HG03280 (cell line): ENCODE measurements around the gene TFIP11.

Experiments used
- ATAC-seq: cut with Tn5 transposase; IDR thresholded peaks from one replicate; pipeline ENCODE4 v1.9.1; 2021; ENCODE audit warnings: mild to moderate bottlenecking, moderate library complexity; ENCODE audit not compliant: unreplicated experiment

Gene TFIP11

DNA sequence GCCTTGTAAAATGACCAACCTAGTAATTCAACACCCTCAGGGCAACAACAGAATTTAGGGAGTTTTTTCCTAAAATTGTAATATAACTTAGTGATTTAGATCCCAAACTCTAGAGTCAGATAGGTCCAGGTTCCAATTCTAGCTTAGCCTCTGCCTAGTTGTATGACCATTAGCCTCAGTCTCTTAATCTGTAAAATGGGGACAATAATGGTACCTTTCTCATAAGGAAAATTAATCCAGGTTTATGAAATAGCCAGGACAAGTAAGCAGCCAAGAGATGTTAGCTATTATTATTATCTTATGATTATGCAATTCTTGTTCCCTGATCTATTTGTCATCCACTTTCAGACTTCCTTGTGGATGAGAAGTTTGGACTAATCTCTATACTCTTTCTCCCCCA is 4.1 kb downstream of the TFIP11 start:
- ATAC-seq: no peak

DNA sequence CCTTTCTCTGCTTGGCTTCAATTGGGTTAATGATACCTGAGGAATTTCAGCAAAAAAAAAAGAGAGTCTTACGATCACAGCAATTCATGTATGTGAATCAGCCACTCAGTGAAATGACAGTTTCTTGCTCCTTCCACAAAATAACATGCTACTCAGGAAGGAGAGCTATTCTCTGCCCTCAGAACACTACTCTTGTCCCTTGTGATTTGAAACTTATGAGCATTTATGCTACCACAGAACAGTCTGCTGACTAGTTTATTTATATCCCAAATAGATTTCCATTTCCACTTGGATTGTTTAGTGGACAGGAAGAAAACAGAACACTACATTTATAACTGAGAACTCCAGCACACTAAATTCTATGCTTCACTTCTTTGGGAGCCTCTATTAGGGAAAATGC is 8.5 kb downstream of the TFIP11 start:
- ATAC-seq: no peak

DNA sequence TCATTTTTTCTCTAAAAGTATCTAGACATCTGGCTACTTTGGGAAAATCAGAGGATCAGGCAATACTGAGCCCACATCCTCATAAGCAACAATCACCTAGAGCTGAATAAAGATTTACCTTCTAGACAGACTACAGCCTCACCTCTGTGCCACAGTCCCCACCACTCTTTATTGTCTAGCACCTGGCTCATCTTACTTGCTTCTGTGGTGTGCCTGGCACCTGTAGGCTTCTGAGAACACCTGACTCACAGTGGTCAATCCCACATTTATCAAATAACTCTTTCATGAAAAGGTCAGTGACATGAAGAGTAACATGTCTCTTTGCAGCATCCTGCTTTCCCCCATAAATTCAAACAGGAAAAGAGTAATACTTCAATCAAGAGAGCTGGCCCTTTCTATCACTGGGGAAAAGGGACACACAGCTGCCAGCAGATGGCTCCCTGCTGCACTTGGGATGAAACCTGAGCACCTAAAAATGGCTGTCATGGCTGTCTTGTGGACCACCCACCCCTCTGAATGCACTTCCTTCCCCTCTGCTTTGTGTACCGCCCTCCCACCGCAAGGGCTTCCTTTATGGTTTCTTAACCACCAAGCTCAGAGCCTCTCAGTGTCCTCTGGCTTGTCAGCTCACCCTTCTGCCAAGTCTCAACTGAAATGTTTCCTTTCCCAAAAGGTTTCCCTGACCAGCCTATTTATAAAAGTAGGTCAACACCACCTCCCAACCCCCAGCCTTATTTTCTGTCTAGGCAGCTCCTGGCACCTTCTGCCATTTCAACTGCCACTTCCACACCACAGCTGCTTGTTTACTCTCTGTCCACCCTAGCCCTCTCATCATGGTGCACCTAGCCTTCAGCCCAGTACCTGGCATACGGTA is 9.3 kb downstream of the TFIP11 start:
- ATAC-seq: no peak

DNA sequence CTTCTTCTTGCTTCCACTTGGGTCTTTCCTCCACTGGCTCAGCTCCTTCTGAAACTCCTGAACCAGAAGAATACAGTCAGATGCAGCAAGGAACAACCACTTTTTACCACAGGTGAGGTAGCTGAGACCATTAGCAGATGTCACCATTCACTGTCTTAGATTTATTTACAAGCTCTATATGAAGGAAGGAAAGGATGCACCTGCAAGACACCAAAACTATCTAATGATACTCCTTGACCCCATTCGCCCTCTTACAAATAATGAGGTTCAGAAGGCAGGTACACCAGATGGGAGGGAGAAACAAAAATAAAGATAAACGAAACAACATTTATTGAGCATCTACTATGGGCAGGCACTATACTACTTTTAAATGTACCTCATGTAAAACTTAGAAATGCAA is 10.3 kb downstream of the TFIP11 start:
- ATAC-seq: no peak

DNA sequence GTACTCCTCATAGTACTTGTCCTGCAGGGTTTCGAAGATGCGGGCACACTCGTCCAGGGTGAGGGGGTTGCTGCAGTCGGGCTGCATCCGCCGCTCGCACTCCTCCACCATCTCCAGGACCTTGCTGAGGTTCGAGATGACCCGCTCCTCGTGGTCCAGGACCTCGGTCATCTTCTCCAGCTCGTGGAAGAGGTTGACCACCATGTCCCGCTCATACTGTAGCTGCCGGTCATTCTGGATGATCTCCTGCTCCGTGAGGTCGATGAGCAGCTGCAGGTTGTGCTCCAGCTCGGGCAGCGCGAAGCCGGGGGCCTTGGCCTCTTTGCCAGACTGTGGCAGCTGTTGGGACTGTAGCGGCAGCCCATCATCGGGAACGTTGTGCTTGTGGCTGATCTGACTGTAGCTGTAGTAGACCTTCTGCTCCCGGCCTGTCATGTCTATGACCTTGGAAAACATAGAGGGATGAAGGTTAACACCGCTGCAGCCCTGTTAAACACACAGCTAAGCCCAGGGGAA is 13.0 kb downstream of the TFIP11 start:
- ATAC-seq: no peak

DNA sequence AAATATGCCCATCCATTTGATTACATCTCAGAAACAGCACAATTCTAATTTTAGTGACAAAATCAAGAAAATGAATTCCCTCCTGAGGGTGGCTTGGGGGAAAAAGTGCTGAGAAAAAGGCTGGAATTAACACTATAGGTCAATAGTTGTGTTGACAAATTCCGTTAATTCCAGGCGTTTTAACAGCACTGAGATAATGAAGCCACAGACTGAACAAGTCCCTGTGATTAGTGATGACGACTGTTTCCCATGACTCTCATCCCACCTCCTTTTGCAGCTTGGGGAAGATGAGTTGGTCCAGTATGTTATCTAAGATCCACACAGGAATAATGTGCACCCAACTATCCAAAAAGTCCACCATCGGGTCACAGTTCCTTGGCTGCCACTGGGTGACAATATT is 15.8 kb downstream of the TFIP11 start:
- no peak for ATAC-seq

DNA sequence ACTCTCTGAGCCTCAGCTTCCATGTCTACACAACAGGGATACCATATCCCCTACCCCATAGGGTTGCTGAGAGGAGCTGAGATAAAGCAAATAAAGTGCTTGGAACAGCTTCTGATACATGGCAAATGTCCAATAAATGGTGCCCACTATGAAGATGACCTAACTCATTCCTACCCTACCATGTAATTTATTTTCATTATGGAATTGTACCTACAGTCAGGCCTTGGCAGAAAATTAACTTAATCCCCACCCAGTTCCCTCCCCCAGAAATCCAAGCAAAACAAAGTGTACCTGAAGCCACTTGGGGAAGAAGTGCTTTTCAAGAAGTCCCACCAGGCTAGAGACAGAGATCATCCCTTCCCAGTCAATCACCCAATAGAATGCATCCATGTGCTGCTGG is 17.8 kb downstream of the TFIP11 start:
- ATAC-seq: no peak

DNA sequence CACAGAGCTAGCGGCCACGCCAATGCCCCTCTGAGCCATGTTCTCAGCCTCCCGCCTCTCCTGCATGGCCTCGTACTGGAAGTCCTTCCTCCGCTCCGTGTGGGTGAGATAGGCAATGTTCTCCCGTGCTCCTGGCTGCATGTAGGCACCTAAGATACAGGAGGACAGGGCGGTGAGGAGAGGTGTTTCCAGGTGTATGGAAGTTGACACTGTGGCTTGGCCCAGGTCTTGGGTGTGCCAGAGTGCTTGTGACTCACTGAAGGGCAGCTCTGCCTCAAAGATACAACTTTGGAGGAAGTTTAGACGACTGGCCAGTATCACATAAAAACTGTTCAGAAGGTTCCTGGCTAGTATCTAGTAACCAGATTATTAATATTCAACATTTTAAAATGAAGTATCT is 20.1 kb downstream of the TFIP11 start:
- ATAC-seq: no peak

DNA sequence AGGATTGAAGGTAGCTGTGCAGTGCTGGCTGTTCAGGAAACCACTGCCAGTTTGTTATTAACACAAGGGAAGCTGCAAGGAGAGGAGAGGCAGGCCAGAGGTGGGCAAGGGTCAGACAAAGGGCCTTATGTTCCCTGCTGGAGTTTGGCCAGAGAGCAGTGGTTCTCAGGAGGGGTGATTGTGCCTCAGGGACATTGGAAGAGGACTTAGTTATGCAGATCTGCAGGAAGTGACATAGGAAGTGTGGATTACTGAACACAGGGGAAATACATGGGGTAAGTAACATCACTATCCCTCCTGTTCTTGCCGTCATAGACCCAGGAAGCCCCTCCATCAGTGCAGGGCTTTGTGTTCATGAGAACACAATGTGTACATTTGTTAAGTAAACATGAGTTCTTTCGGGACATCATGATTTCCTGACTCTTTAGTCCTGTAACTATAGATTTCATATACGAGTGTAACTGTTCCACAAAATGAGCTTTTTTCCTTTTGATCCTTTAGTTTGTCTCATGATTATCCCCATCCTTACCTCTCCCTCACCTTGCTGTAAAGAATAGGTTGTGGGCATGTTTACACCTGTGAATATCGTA is 22.7 kb downstream of the TFIP11 start:
- ATAC-seq: no peak

DNA sequence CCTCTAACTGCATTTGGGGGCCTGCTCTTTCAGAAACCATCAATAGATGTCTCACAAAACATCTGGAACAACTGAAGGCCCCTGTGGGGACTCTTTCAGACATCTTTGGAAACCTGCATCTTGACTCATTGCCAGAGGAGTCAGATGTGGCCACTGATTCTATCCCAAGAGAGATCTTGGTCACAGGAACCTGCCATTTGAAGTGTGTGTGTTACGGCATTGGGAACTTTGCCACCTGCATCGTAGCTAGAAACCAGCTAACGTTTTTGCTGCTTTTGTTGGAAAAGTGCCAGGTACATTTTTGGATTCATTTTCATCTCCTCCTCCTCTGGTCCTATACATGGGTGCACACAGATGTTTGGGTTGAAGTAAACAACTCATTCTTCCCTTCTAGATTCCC is 24.3 kb downstream of the TFIP11 start:
- no peak for ATAC-seq

DNA sequence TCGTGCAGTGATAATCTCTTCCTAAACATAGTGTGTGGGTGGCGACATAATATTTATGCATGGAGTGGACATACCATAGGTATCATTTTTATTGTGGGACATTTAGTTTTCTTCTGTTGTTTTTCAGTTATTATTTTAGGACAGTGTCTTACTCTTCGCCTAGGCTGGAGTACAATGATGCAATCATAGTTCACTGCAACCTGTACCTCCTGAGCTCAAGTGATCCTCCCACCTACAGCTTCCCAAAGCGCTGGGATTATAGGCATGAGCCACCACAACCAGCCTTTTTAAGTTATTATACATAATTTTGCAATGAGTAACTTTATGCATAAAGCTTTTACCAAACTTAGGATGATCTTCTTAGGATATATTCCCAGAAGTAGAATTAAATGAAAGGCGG is 25.9 kb downstream of the TFIP11 start:
- ATAC-seq: no peak

DNA sequence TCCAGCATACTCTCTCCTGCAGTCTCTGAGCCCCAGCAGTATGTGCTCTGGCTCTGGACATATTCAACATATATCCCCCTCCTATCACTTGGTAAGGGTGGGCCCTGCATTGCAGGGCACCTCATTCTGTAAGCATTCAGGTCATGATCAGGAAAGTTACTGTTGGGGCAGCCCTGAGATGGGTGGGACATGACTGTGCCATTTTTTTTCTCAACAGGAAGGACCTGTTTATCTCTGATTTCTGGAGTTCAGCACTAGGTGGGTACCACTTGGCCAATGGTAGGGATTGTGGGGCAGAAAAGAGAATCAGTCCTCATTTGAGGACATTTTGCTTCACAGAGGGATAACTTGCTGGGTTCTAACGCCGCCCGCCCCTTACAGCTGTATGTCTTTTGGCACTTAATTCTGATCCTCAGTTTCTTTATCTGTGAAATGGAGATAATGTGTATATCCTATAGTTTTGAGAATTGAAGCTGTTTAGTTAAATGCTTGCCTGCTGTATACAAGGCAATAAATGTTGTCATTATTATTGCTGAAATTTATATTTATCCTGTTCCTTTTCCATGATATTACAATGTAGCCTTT is 26.4 kb downstream of the TFIP11 start:
- ATAC-seq: no peak

DNA sequence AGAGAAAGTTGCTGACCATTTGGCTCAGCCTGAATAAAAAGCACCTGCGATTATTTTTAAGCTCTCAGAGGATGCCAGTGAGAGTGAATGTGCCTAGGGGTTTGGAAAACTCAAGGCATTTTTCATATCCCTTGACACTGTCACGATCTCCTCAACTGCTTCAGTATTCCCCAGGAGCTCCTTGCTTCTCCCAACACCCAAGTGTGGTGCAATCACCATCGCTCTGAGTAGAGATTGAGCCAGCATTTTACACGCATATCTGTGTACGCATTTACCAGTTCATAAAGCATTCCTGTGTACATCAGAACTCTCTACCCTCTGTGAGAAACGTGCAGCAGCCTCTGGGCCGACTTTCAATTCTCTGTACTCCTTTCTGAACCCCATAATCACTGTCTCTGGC is 27.3 kb downstream of the TFIP11 start:
- no peak for ATAC-seq

DNA sequence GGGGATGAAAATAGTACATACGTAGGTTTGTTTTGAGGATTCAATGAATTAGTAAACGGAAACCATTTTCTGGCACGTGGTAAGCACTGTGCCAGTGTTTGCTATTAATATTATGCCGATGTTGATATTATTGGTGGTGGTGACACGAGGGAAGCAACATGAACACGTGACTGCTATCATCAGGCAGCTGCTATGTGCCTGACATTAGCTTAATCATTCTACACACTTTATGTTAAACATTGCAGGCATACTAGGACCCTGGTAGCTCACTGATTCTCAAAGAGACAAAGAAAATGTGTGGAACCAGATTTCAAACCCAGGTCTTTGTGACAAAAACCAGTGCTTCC is 27.9 kb downstream of the TFIP11 start:
- ATAC-seq: no peak

DNA sequence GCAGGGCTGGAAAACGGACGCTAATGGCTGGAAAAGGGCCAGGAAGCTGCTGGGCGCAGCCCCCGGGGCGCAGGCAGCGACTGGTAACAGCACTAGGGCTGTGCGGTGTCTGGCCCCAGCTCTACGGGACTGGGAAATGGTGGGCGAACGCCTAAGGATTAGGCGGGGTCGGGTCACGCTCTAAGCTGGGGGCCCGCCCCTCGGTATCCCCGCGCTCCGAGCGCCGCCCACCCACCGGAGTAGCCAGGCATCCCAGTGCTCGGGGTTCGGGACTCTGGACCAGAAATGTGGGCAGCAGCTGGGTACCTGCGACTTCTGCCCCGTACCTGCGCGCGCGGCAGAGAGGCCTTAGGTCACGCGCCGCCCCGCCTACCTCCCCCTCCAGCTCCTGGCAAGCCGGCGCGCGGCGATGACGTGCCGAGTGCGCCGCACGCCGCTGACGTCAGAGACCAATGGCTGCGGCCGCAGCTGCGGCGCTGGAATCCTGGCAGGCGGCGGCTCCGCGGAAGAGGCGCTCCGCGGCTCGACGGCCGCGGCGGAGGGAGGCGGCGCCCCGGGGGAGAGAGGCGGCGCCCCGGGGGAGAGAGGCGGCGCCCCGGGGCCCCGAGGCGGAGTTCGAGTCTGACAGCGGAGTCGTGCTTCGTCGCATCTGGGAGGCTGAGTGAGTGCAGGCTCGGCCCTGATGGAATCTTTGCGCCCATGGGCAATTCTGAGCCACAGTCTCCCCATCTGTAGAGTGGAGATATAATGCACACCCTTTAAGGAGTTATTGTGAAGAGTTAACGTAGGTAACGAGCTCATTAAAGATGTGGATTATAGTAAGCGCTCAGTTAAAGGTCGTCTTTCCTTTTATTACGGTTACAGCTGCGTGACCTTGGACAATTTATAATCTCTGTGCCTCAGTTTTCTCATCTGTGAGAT is 28.6 kb downstream of the TFIP11 start, which contains the start of the genes HPS4 and SRRD:
Gene HPS4 (minus strand): TSS at position 345 of the 921 bp plus-strand sequence. CDS start 2,021 bp downstream, outside the sequence.
Gene SRRD (plus strand): TSS at position 439 of the 921 bp plus-strand sequence. CDS start 14 bp downstream, at position 453.
- peak; percentile 76 for ATAC-seq

DNA sequence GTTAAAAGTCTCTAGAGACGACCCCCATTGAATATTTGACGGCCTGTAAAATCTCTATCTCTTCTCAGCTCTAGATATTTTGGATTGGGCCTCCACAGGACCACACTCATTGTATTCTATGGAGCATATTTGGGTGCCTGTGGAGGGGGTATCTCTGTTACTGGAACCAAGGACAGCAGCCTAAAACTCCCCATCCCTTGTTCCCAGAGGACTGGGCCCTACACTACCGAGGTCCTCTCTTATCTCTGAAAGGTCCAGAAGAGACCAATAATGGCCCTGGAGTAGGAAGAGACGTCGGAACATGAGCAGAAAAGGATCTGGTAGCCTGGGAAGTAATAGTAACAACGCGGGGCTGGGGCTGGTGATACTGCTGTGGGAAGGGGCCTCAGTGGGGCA is 29.2 kb downstream of the TFIP11 start:
- ATAC-seq: no peak

DNA sequence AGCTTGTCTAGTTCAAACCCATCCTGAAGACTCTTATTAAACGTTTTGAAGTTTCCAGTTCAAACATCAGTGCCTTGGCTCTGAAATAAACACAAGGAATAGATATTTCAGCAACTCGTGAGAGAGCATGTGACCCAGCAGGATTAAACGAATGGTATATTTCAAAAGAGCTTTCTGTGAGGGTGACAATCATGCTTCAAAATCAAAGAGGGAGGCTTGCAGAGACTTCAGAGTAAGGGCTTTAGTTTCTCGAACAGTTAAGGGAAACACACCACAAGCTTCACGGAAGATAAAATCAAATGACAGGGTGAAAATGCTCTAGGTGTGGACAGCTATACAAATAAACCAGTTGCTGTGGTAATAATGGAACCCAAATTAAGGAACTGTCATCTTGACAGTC is 30.1 kb downstream of the TFIP11 start:
- no peak for ATAC-seq

DNA sequence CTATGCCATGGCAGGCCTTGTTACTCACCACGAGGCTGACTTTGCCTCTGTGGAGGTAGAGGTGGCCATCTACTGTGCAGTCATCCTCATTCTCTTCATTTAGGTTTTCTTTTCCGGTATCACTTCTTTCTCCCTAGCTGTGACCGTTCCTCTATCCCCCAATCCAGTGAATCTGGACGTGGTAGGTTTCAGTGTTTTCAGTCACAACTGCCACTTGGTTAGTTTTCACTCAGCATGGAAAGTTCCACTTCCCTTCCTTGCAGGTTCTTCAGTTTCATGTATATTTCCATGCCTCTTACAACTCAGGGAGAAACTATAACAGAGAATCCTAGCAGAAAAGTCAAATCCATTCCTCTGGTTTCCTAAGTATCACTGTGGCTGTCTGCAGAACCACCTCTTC is 30.6 kb downstream of the TFIP11 start:
- ATAC-seq: no peak

DNA sequence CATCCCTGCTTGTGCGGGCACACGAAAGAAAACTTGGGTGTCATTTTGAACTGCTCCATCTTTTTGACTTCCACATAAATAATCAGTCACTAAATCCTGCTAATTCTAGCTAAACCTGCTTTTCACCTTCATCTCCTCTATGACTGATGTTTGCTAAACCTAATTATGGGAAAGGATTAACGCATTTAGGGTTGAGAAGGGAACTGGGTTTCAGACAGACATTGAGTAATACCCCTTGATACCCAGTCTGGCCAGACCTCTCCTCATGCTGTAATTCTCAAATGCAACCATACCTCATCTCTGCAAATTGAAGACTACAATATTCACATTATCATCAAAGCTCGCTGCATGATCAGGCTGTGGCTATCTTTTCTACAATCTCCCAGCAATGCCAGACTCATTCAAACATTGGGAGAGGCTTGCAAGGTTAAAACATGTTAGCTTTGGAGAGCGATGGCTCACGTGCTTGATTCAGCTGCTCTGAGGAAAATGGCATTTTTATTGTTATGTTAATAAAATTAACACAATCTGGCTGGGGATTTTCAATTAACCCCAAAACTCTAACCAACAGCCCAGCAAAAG is 31.1 kb downstream of the TFIP11 start:
- ATAC-seq: no peak

DNA sequence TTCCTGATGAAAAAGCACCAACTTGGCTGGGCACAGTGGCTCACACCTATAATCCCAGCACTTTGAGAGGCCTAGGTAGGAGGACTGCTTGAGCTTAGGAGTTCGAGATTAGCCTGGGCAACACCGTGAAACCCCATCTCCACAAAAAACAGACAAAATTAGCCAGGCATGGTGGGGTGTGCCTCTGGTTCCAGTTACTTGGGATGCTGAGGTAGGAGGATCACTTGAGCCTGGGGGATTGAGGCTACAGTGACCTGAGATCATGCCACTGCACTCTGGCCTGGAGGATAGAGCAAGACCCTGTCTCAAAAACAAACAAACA is 31.7 kb downstream of the TFIP11 start:
- ATAC-seq: no peak
